HG03439 (cell line): ENCODE measurements around the gene ZFYVE9.
"Not testable (repeated sequence)": the region's sequence is repeated elsewhere in the genome, so short reads cannot be mapped to it uniquely, and the experiment has no call there.

Experiments used
- ATAC-seq: cut with Tn5 transposase; IDR thresholded peaks from one replicate; pipeline ENCODE4 v1.9.1; 2021; ENCODE audit warnings: mild to moderate bottlenecking, moderate library complexity; ENCODE audit not compliant: unreplicated experiment

The ZFYVE9 gene, protein sequence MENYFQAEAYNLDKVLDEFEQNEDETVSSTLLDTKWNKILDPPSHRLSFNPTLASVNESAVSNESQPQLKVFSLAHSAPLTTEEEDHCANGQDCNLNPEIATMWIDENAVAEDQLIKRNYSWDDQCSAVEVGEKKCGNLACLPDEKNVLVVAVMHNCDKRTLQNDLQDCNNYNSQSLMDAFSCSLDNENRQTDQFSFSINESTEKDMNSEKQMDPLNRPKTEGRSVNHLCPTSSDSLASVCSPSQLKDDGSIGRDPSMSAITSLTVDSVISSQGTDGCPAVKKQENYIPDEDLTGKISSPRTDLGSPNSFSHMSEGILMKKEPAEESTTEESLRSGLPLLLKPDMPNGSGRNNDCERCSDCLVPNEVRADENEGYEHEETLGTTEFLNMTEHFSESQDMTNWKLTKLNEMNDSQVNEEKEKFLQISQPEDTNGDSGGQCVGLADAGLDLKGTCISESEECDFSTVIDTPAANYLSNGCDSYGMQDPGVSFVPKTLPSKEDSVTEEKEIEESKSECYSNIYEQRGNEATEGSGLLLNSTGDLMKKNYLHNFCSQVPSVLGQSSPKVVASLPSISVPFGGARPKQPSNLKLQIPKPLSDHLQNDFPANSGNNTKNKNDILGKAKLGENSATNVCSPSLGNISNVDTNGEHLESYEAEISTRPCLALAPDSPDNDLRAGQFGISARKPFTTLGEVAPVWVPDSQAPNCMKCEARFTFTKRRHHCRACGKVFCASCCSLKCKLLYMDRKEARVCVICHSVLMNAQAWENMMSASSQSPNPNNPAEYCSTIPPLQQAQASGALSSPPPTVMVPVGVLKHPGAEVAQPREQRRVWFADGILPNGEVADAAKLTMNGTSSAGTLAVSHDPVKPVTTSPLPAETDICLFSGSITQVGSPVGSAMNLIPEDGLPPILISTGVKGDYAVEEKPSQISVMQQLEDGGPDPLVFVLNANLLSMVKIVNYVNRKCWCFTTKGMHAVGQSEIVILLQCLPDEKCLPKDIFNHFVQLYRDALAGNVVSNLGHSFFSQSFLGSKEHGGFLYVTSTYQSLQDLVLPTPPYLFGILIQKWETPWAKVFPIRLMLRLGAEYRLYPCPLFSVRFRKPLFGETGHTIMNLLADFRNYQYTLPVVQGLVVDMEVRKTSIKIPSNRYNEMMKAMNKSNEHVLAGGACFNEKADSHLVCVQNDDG (N-terminal part only)

DNA sequence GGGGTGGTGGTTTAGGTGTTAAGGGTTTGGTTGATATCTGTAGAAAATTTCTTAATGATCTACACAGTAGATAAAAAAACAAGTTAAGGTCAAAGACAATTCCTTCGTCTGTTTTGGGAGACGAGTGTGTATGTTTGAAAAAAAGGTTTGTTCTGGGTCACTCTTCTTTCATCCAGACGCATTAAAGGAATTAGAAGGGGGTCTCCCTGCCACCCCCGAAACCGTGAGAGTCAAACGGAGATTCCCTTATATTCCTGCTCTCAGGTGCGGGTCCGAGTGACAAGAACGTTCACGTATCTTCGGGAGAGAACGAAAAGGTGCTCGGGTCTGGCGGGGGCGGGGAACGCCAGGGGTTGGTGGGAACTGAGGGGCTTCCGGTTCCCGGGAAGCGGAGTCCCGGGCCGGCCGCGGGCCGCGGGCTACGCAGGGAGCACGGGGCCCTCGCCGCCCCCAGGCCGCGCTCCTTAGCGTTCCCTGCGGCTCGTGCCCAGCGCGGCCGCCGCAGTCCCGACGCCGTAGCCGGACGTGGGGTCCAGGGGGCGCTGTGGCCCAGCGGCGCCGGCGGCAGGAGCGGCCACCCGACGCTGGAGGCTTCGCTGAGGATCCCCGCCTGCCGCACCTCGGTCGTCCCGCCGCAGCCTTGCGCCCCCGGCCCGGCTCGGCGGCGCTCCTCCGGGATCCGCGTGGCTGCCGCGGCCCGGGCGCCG lies at the start of gene ZFYVE9:
Gene ZFYVE9, plus strand, starts transcription at position 577 of the 707 bp plus-strand sequence. CDS start 91,118 bp downstream, outside the sequence.
- ATAC-seq = peak; percentile 68

DNA sequence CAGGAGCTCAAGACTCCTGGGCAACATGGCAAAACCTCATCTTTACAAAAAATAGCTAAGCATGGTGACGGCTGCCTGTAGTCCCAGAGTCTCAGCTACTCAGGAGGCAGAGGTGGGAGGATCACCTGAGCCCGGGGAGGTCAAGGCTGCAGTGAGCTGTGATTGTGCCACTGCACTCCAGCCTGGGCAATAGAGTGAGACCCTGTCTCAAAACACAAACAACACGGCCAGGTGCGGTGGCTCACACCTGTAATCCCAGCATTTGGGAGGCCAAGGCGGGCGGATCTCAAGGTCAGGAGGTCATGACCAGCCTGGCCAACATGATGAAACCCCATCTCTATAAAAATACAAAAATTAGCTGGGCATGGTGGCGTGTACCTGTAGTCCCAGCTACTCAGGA lies 47.6 kb upstream of the ZFYVE9 start:
- not testable (repeated sequence) for ATAC-seq

DNA sequence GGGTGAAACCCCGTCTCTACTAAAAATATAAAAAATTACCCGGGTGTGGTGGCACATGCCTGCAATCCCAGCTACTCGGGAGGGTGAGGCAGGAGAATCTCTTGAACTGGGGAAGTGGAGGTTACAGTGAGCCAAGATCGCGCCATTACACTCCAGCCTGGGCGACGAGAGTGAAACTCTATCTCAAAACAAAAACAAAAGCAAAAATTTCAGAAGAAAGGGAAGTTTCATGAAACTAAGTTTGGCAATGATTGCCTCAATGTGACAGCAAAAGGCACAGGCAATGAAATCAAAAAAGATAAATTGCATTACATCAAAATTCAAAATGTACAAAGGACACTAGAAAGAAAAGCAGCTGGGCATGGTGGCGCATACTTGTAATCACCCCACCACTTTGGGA lies 45.7 kb upstream of the ZFYVE9 start:
- no peak for ATAC-seq

DNA sequence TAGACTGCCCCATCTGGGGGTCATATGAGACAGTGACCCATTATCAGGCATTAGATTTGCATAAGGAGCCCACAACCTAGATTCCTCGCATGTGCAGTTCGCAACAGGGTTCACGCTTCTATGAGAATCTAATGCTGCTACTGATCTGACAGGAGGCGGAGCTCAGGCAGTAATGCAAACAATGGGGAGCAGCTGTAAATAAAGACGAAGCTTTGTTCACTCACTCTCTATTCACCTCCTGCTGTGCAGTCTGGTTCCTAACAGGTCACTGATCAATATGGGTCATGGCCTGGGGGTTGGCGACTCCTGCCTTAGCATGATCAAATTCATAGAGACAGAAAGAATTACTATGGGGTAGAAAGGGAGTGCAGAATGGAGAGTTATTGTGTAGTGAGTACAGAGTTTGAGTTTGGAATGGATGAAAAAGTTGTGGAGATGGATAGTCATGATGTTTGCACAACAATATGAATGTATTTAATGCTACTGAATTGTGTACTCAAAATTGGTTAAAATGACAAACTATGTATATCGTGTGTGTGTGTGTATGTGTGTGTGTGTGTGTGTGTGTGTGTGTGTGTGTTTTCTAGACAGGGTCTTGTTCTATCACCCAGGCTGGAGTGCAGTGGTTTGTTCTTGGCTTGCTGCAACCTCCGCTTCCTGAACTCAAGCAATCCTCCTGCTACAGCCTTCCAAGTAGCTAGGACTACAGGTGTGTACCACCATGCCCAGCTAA lies 43.6 kb upstream of the ZFYVE9 start:
- no peak for ATAC-seq

DNA sequence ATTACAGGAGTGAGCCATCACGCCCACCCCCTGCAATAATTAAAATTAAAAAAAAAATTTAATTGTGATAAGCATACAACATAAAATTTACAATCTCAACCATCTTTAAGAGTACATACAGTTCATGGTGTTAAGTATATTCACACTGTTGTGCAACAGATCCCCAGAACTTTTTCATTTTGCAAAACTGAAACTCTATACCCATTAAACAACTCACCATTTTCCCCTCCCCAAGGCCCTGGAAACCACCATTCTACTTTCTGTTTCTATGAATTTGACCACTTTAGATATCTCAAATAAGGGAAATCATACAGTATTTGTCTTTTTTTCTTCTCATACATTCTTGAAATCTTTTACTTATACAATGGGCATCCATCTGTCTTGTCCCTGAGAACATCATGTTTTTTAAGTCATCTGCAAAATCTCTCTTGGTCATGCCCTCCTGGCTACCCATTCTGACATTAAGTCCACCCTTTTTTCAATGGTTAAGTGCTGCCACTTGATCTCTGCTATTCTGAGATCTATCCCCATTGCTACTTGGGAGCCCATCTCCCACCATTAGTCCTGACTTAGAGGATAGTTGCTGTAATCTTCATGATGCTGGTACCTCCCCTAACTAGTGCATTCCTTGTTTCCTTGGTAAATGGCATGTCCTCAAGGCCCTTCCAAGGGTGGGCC lies 39.4 kb upstream of the ZFYVE9 start:
- ATAC-seq = no peak

DNA sequence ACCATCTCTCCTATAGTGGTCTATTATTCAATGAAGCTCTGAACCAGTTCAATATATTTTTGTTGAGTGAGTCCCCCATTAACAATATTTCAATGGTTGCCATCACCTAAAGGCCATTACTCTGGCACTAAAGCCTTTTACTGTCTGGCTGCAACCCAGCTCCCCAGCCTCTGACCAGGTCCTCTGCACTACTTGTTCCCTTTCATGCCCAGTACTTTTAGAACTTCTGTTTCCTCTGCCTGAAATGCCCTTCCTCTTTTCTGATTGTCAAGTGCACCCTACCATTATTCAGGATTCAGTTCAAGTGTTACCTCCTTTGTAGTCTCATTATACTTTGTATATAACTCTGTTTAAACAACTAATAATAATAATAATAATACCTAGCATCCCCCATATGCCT lies 30.4 kb upstream of the ZFYVE9 start:
- ATAC-seq = no peak

DNA sequence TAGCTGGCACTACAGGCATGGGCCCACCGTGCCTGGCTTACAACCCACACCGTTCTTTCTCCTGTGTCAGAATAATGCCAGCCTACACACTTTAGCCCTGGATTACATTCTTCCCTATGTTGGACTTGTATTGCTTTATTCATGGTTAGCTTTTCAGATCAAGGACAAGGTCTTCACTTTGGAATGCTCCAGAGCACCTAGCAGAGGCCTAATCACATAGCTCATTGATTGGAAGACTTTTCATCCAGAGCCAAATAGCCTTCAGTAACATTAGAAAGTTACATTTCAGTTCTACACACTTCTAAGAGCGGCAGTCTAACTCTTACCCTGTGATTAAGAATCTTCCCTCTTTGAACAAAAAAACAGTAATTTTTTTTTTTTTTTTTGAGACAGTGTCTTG lies 29.4 kb upstream of the ZFYVE9 start:
- ATAC-seq = no peak

DNA sequence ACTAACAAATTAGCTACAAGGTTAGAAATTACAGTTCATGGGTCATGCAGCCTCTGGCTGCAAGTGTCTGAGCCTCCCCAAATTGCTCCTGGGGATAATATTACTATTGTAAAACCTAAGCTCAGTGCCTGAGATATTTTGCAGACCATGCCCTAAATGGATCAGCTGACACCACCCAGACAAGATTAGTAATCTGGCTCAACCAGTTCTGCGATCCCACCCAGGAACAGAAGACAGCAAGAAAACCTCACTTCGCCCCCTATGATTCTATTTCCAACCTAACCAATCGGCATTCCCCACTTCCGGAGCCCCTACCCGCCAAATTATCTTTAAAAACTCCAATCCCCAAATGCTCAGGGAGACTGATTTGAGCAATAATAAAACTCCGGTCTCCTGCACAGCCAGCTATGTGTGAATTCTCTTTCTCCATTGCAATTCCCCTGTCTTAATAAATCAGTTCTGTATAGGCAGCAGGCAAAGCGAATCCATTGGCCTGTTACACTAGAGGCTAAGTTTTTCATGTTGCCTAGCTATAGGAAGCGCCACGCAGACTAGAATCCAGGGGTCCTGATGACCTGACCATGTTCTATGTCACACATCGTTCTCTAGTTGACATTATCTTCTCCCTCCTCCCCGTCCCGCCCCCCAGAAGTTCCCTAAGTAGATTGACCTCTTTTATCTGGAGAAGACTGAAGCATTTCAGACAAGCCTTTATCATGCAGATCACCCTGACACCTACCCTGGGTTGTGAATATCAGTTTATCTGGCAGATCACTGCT lies 22.4 kb upstream of the ZFYVE9 start:
- ATAC-seq = no peak

DNA sequence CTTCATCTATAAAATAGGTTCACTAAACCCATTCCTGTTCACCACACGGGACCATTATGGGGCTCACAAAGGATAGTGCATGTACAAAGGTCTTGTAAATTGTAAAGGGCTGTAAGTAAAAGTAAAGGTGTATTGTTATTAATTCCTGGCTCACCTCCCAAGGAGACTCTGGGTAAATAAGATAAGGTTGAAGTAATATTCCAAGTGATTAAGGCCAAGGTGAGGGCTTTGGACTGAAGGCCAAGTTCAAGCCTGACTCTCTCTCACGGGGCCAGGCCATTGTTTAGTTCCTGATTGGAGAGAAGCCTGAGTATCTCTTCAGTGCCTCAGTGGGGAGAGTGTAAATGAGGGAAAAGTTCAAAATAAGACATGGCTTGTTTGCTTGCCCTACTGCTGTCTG lies 19.5 kb upstream of the ZFYVE9 start:
- no peak for ATAC-seq

DNA sequence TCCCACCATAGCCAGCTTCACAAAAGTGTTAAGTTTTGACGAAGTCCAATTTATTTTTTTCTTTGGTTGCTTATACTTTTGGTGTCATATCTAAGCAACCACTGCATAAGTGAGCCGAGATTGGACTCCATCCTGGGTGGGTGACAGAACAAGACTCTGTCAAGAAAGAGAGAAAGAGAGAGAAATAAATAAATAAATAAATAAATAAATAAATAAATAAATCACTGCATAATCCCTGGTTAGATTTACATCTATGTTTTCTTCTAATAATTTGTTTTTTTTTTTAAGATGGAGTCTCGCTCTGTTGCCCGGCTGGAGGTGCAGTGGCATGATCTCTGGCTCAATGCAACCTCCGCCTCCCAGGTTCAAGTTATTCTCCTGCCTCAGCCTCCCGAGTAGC lies 18.3 kb upstream of the ZFYVE9 start:
- ATAC-seq = no peak

DNA sequence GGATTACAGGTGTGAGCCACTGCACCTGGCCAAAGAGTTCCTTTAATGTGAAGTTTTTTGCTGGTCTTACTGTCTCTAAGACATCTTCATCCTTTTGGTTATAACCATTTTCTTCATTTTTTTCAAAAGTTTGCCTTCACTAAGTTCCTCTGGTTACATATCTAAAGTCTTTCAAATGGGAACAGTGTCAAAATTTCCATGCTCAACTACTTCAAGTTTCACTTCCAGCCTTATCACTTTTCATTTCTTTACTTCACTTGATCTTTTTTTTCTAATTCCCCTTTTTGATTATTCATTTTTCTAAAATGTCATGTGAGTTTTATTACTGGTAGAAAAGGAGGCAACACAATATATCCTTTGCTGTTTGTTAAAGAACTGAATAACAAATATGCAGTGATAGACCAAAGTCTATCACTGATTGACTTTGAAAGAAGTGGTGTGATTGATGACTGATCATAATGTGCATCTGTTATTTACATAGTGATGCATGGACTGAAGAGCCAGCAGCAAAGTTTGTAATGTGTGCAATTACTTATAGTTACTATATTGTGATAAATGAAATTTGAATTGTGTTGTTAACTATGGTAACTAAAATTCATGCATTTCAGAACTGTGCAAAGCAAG lies 16.0 kb upstream of the ZFYVE9 start:
- no peak for ATAC-seq

DNA sequence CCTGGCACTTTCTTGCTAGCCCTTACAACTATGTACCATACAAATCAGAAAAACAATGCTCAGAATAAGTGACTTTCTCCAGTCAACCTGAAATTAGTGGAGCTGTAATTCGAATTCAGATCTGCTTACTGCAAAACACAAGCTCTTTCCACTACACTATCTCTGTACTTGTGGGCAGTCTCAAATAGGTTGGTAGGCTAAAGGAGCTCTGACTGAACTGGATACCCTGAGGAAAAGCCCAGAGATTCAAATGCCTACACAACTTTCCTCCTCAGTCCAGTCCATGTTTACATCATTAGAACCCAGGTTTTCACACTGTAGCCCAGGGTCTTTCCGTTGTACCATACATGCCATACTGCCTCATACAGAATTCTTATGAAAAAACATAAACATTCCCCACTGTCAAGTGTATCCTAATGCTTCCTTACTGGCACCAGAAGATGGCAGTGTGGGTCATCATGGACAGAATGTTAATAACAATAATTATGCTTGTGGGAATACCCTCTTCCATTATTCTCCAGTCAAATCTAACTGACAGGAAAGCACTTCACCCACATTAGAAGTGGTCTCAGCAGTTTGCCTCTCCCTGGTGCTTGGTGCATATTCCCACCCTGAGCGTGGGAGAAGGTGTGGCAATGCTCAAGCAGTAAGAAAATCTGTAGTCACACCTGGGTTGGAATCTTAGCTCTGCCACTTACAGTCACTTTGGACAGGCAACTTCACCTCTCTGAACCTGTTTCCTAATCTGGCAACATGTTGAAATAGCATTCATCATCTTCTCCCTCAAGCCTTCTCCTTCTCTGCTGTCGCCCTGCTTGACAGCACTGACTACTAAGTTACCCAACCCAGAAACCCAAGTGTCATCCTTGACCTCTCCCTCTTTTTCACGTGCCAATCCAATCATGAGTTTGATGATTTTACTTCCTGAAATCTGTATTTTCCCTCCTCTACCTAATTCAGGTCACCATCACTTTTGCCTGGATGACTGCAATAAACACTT lies 14.4 kb upstream of the ZFYVE9 start:
- ATAC-seq = no peak

DNA sequence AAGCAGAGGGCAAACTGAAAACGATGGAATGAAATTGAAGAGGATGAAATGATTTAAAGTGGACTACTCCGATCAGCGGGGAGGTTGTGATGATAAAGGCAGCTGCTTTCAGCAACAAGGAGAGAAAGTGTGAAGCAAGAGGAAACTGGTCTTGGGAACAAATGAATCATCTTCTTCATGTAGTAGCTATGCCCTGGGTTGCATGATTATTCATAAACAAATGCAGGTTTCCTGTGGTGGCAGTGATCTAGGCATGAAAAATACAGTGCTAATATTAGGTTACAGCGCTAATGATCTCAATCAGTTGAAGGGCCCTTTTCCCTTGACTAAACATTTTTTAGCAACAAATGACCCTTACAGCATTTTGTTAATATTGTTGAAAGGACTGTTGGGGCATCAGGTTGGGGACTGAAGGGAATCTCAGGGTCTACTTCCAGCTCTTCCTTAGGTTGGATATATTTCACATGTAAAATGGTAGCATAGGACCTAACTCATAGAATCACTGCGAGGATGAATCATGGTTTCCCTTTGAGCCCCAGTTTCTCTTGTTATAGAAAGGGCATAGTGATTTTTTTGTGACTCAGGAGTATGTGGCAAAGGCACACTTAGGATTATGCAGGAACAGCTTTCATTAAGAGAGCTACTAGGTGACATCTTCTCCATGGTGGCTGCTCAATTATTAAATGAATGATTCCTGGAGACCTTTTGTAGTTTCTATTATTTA lies 1.9 kb upstream of the ZFYVE9 start:
- peak; percentile 74 for ATAC-seq

DNA sequence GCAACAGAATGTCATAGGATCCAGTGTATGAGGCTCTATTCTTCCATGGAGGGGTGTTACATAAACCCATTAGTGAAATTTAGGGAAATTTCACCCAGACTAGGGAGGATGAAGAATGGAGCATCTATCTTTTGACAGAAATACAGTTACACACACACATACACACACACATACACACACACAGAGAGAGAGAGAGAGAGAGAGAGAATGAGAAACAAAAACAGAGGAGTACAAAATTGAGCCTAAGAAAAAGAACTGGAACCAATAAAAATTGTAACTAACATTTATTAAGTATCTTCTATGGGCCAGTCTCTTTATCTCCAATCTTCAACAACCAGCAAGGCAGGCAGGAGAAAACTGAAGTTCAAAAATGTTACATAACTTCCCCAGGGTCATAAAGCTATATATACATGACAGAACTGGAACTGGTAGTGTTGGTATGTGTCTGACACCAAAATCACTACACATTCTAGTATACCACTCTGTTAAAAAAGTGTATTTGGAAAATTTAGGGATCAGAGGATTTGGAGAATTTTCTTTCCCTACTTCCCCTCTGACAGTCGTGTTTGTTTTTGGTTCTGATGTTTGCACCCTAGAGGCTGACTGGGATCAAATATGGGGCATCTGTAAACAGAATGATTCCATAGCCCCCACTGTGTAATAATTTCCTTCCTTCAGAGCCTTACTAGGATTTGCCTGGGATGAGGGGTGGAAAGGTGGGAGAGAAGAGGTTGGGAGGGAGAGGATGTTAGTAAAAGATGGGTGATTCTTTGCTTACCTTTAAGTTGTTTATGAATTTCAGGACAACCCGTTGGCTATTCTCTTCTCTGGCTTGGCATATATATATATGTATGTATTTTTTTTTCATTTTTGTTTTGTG lies 1.0 kb upstream of the ZFYVE9 start:
- ATAC-seq = no peak
